ENCODE measurements around the gene ZNF688. TPM values are rescaled to one million over a fixed set of nuclear protein-coding genes. Genes with fewer than 3 reads are reported as not detected.
"Not testable (repeated sequence)": the region's sequence is repeated elsewhere in the genome, so short reads cannot be mapped to it uniquely, and the experiment has no call there.

ZNF688 gene
- total RNA-seq, 4 donors from 2014 or later: 17.6 to 33.4 (median 23.5) TPM

DNA sequence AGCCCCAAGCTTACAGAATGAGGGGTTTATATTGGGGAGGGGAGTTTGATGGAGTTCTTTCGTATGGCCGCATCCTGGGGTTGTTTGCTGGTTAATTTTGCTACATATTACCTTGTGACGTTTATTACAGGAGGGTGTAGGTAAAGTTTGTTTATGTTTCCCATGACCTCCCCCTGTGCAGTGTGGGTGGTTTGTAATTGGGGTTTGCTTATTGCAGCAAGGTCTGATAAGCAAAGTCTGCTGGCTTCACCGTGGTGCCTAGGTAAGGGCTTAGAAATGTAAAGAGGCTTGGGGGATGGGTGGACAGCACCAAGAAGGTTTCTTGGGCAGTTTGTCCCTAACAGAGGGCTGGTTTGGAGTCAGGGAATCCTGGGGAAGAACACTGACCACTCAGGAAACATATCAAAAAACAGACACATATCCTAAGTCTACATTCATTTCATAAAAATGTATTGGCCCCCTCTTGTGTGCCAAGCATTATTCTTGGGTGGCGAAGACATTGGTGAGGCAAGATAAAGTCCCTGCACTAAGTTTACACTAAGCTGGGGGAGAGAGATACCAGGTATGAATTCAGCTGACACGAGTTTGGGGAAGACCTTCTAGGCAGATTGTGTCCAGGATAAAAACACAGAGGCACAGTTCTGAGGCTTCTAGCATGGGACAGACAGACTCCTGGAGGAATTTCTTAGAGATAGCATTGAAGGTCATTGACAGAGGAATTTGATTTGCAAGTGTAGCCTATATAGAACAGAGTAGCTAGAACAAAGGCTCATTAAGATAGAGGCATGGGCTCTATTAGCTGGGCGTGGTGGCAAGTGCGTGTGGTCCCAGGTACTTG, 22.9 kb downstream of the ZNF688 start:
- Histone ChIP-seq H3K36me3 (peaks cover 0 to 11% (median 6%) of the 10 kb centered on the region in 4 donors), H3K27ac (replicated peaks in 1 of 4) (no peak overlapping the region), H3K27me3 (no peaks in the 10 kb centered on the region), H3K4me1 (peaks cover 0 to 12% (median 8%) of the 10 kb centered on the region in 4 donors), H3K4me3 (no peak overlapping the region), H3K9me3 (no peaks in the 10 kb centered on the region)
- TF ChIP-seq, protein P1, sequence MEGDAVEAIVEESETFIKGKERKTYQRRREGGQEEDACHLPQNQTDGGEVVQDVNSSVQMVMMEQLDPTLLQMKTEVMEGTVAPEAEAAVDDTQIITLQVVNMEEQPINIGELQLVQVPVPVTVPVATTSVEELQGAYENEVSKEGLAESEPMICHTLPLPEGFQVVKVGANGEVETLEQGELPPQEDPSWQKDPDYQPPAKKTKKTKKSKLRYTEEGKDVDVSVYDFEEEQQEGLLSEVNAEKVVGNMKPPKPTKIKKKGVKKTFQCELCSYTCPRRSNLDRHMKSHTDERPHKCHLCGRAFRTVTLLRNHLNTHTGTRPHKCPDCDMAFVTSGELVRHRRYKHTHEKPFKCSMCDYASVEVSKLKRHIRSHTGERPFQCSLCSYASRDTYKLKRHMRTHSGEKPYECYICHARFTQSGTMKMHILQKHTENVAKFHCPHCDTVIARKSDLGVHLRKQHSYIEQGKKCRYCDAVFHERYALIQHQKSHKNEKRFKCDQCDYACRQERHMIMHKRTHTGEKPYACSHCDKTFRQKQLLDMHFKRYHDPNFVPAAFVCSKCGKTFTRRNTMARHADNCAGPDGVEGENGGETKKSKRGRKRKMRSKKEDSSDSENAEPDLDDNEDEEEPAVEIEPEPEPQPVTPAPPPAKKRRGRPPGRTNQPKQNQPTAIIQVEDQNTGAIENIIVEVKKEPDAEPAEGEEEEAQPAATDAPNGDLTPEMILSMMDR (IDR thresholded peaks at IDR 0.05): no peak
- TF ChIP-seq POLR2A (IDR thresholded peaks at IDR 0.05; ENCODE audit: low read depth) (no peak), EP300 (IDR thresholded peaks at IDR 0.05) (no peak), POLR2AphosphoS5 (IDR thresholded peaks at IDR 0.05) (no peak)
- 72% methylated on average over 8 of the region's 8 CpGs for WGBS
- intact Hi-C loops (cut with DNase I): no loop called here
- DNase-seq (ENCODE audit: extremely low spot score): no peak

DNA sequence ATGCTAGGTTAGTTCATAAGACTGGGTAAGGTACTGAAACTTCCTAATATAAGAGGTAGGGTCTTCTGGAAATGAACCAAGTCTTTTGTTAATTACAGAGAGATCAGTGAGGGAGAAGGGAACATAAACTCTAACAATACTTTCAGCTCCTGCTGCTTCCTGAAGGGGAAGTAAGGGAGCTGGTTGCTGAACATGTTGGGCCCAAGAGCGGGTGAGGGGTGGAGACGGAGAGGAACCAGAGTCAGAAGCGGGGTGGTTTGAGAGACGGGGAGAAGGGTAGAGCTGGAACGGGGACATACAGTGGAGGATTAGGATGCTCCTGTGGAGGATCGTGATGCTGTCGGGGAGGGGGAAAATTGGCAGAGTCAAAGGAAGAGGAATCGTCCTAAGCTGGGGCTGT, 25.4 kb downstream of the ZNF688 start:
- intact Hi-C loops (cut with DNase I): no loop called here
- no peak for TF ChIP-seq EP300 (IDR thresholded peaks at IDR 0.05)
- TF ChIP-seq POLR2A (IDR thresholded peaks at IDR 0.05; ENCODE audit: low read depth): no peak
- TF ChIP-seq, protein P1 (IDR thresholded peaks at IDR 0.05): no peak
- no peak for TF ChIP-seq POLR2AphosphoS5 (IDR thresholded peaks at IDR 0.05)
- H3K4me3 ChIP-seq: no peak overlapping the region
- peaks cover 0 to 21% (median 3%) of the 10 kb centered on the region in 4 donors for H3K4me1 ChIP-seq
- H3K9me3 ChIP-seq: no peaks in the 10 kb centered on the region
- no peaks in the 10 kb centered on the region for H3K36me3 ChIP-seq
- no peak overlapping the region for H3K27ac ChIP-seq (replicated peaks in 1 of 4)
- no peak for DNase-seq (ENCODE audit: extremely low spot score)
- H3K27me3 ChIP-seq: no peaks in the 10 kb centered on the region
- WGBS: 75% methylated on average over 8 of the region's 8 CpGs

GRCh38 chr16:30543067-30543466, 28.4 kb downstream of the ZNF688 start:
- Histone ChIP-seq H3K27me3 (no peaks in the 10 kb centered on the region), H3K9me3 (no peaks in the 10 kb centered on the region), H3K4me3 (no peak overlapping the region), H3K36me3 (no peaks in the 10 kb centered on the region), H3K4me1 (peaks cover 0 to 34% (median 3%) of the 10 kb centered on the region in 4 donors), H3K27ac (replicated peaks in 1 of 4) (no peak overlapping the region)
- WGBS: 82% methylated on average over 5 of the region's 5 CpGs
- no peak for DNase-seq (ENCODE audit: extremely low spot score)
- intact Hi-C loops (cut with DNase I): no loop called here
- TF ChIP-seq, protein P1 (IDR thresholded peaks at IDR 0.05): no peak
- TF ChIP-seq POLR2A (IDR thresholded peaks at IDR 0.05; ENCODE audit: low read depth) (no peak), POLR2AphosphoS5 (IDR thresholded peaks at IDR 0.05) (no peak), EP300 (IDR thresholded peaks at IDR 0.05) (no peak)

DNA sequence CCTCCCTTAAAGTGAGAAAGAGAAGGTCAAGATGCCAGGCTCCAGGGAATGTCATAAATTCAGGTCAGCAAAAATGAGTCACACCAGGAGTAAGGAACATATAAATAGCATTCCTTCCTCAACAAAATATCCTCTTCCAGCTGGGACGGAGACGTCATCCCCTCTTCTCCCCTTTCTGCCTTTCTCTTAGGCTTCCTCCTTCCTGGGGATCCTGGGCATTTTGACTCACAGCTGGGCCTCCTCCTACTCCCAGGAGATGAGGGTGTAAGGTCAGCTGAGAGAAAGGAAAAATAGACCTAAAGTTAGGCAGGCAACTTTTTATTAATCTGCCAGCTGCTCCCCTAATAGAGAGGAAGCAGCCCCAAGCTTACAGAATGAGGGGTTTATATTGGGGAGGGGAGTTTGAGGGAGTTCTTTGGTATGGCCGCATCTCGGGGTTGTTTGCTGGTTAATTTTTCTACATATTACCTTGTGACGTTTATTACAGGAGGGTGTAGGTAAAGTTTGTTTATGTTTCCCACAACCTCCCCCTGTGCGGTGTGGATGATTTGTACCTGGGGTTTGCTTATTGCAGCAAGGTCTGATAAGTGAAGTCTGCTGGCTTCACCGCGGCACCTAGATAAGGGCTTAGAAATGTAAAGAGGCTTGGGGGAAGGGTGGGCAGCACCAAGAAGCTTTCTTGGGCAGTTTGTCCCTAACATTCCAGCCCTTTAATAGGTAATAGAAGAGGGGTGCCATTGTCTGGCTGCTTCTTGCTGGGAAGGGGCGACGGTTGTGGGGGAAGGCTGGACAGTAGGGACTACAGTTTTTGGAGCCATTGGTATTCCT, 29.8 kb downstream of the ZNF688 start:
- 69% methylated on average over 10 of the region's 10 CpGs for WGBS
- DNase-seq (ENCODE audit: extremely low spot score): no peak
- Histone ChIP-seq H3K27ac (replicated peaks in 1 of 4) (no peak overlapping the region), H3K27me3 (no peaks in the 10 kb centered on the region), H3K36me3 (no peaks in the 10 kb centered on the region), H3K9me3 (no peaks in the 10 kb centered on the region), H3K4me3 (no peak overlapping the region), H3K4me1 (peaks cover 0 to 31% (median 3%) of the 10 kb centered on the region in 4 donors)
- intact Hi-C loops (cut with DNase I): no loop called here
- TF ChIP-seq EP300 (IDR thresholded peaks at IDR 0.05): no peak
- no peak for TF ChIP-seq POLR2AphosphoS5 (IDR thresholded peaks at IDR 0.05)

- H3K27me3 ChIP-seq; H3K36me3 ChIP-seq; intact Hi-C loops (cut with DNase I); H3K4me3 ChIP-seq; H3K9me3 ChIP-seq; DNase-seq (ENCODE audit: extremely low spot score); H3K27ac ChIP-seq (replicated peaks in 1 of 4): not testable (repeated sequence)
- WGBS: 69% methylated on average over 9 of the region's 9 CpGs
- peaks cover 2 to 36% (median 8%) of the 10 kb centered on the region in 4 donors for H3K4me1 ChIP-seq
Observed at GRCh38 chr16:30540916-30541464, 30.5 kb downstream of the ZNF688 start.

DNA sequence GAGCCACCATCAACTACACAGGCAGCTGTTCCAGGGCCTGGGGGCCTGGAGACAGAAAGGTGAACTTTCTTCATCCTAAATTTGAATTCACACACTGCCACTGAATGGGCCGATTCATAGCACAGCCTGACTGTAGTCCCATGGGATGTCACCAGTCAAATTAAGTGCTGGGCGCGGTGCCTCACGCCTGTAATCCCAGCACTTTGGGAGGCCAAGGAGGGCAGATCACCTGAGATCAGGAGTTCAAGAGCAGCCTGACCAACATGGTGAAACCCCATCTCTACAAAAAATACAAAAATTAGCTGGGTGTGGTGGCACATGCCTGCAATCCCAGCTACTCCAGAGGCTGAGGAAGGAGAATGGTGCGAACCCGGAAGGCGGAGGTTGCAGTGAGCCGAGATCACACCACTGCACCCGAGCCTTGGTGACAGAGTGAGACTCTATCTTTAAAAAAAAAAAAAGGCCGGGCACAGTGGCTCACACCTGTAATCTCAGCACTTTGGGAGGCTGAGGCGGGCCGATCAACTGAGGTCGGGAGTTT, 31.5 kb downstream of the ZNF688 start:
- H3K4me1 ChIP-seq: peaks cover 10 to 43% (median 17%) of the 10 kb centered on the region in 4 donors
- DNase-seq (ENCODE audit: extremely low spot score); H3K27ac ChIP-seq (replicated peaks in 1 of 4); intact Hi-C loops (cut with DNase I); H3K36me3 ChIP-seq; H3K9me3 ChIP-seq; H3K27me3 ChIP-seq; H3K4me3 ChIP-seq: not testable (repeated sequence)
- WGBS: 94% methylated on average over 11 of the region's 13 CpGs
